BLaER1 treated with 17β-estradiol and CSF1 and Interleukin-3, amounts not matched to agents 10 nM and 100 nM (cell line): ENCODE data around the gene POU6F1.

Source experiments
- H3K27ac ChIP-seq, 11 experiments: shearing (Covaris generic); formaldehyde crosslinking; 2 replicates each; pipeline ENCODE4 v1.8.1; 2022
- H3K27me3 ChIP-seq, 11 experiments: shearing (Covaris generic); formaldehyde crosslinking; 2 replicates each; pipeline ENCODE4 v1.8.1; 2022
- H3K36me3 ChIP-seq, 11 experiments: shearing (Covaris generic); formaldehyde crosslinking; 2 replicates each; pipeline ENCODE4 v1.8.1; 2022
- H3K4me1 ChIP-seq, 10 experiments: shearing (Covaris generic); formaldehyde crosslinking; 2 replicates each; pipeline ENCODE4 v1.8.1; 2022
- H3K4me2 ChIP-seq, 11 experiments: shearing (Covaris generic); formaldehyde crosslinking; 2 replicates each; pipeline ENCODE4 v1.8.1; 2022
- H3K4me3 ChIP-seq, 10 experiments: shearing (Covaris generic); formaldehyde crosslinking; 2 replicates each; pipeline ENCODE4 v1.8.1; 2022
- H3K9ac ChIP-seq, 11 experiments: shearing (Covaris generic); formaldehyde crosslinking; 2 replicates each; pipeline ENCODE4 v1.8.1; 2022
- H3K9me3 ChIP-seq, 11 experiments: shearing (Covaris generic); formaldehyde crosslinking; replicated peaks in 1 of 11; 2 replicates each; pipeline ENCODE4 v1.8.1; 2022
- H4K20me1 ChIP-seq, 11 experiments: shearing (Covaris generic); formaldehyde crosslinking; 2 replicates each; pipeline ENCODE4 v1.8.1; 2022
- Cebpa-rat ChIP-seq, 11 experiments: shearing (Covaris generic); IDR thresholded peaks; 2 replicates each; pipeline ENCODE4 v1.8.1; 2022

The POU6F1 gene

DNA sequence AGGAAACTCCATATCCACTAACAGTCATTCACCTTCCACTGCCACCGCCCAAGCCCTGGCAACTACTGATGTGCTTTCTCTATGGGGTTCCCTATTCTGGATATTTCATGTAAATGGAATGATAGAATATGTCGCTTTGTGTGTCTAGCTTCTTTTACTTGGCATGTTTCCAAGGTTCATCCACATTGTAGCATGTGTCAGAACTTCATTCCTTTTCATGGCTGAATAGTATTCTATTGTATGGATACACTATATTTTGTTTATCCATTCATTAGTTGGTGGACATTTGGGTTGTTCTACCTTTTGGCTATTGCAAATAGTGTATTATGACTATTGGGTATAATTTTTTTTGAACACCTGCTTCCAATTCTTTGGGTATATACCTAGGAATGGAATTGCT is 8.6 kb downstream of the POU6F1 start:
- Histone ChIP-seq H3K4me1 (no peaks in the 10 kb centered on the region), H3K4me2 (no peak overlapping the region), H3K27me3 (no peaks in the 10 kb centered on the region), H3K9me3 (no peaks in the 10 kb centered on the region), H3K9ac (no peak overlapping the region), H4K20me1 (0 out of 22 replicates have a peak, but pooled peaks cover 0 to 2% (median 0%) of the 10 kb centered on the region in 11 experiments), H3K4me3 (no peak overlapping the region), H3K36me3 (no peaks in the 10 kb centered on the region), H3K27ac (no peak overlapping the region)
- TF ChIP-seq Cebpa-rat (IDR thresholded peaks at IDR 0.05) = no peak

- no peak for TF ChIP-seq Cebpa-rat (IDR thresholded peaks at IDR 0.05)
- Histone ChIP-seq H3K9ac (no peak overlapping the region), H3K4me1 (no peaks in the 10 kb centered on the region), H3K4me2 (no peak overlapping the region), H3K36me3 (no peaks in the 10 kb centered on the region), H3K4me3 (no peak overlapping the region), H3K27ac (no peak overlapping the region), H3K27me3 (no peaks in the 10 kb centered on the region), H3K9me3 (no peaks in the 10 kb centered on the region), H4K20me1 (0 out of 22 replicates have a peak, but pooled peaks cover 0 to 6% (median 0%) of the 10 kb centered on the region in 11 experiments)
Measured at GRCh38 chr12:51208016-51208660, 9.7 kb downstream of the POU6F1 start.

DNA sequence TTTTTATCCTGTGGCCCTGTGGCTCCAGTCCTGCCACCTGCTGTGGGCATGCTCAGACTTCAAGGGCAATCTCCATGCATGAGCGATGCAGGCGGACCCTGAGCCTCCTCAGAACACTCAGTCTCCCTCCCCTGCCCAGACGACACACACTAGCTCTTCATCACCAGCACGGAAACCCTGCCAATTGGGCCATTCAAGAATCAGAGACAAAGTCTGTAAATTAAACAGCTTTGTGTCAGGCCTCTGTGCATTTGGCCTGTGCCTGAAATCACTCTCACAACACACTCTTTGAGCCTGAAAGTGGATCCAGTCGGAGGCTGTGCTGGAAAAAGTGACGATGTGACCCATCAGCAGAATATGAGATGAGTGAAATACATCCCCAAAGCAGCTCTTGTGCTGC is 12.5 kb downstream of the POU6F1 start:
- Histone ChIP-seq H3K4me3 (no peak overlapping the region), H3K27me3 (no peaks in the 10 kb centered on the region), H3K9me3 (no peaks in the 10 kb centered on the region), H3K9ac (no peak overlapping the region), H3K36me3 (no peaks in the 10 kb centered on the region), H3K4me2 (no peak overlapping the region), H3K27ac (no peak overlapping the region), H3K4me1 (no peaks in the 10 kb centered on the region), H4K20me1 (0 out of 22 replicates have a peak, but pooled peaks cover 0 to 6% (median 0%) of the 10 kb centered on the region in 11 experiments)
- no peak for TF ChIP-seq Cebpa-rat (IDR thresholded peaks at IDR 0.05)

GRCh38 chr12:51202718-51203117 is 15.1 kb downstream of the POU6F1 start:
- H3K9ac ChIP-seq = no peak overlapping the region
- H3K36me3 ChIP-seq = no peaks in the 10 kb centered on the region
- 0 out of 22 replicates have a peak, but pooled peaks cover 0 to 6% (median 0%) of the 10 kb centered on the region in 11 experiments for H4K20me1 ChIP-seq
- no peak for TF ChIP-seq Cebpa-rat (IDR thresholded peaks at IDR 0.05)
- no peak overlapping the region for H3K4me2 ChIP-seq
- peaks cover 0 to 8% (median 0%) of the 10 kb centered on the region in 10 experiments; a peak in 2 of 20 replicates for H3K4me1 ChIP-seq
- no peak overlapping the region for H3K4me3 ChIP-seq
- no peaks in the 10 kb centered on the region for H3K9me3 ChIP-seq
- H3K27ac ChIP-seq = no peak overlapping the region
- no peaks in the 10 kb centered on the region for H3K27me3 ChIP-seq

GRCh38 chr12:51200806-51201205 is 17.1 kb downstream of the POU6F1 start:
- TF ChIP-seq Cebpa-rat (IDR thresholded peaks at IDR 0.05) = no peak
- H4K20me1 ChIP-seq = 0 out of 22 replicates have a peak, but pooled peaks cover 0 to 6% (median 0%) of the 10 kb centered on the region in 11 experiments
- no peak overlapping the region for H3K27ac ChIP-seq
- no peaks in the 10 kb centered on the region for H3K36me3 ChIP-seq
- no peak overlapping the region for H3K4me3 ChIP-seq
- H3K9me3 ChIP-seq = no peaks in the 10 kb centered on the region
- H3K27me3 ChIP-seq = no peaks in the 10 kb centered on the region
- no peak overlapping the region for H3K4me2 ChIP-seq
- peaks cover 0 to 8% (median 0%) of the 10 kb centered on the region in 10 experiments; a peak in 2 of 20 replicates for H3K4me1 ChIP-seq
- H3K9ac ChIP-seq = no peak overlapping the region

DNA sequence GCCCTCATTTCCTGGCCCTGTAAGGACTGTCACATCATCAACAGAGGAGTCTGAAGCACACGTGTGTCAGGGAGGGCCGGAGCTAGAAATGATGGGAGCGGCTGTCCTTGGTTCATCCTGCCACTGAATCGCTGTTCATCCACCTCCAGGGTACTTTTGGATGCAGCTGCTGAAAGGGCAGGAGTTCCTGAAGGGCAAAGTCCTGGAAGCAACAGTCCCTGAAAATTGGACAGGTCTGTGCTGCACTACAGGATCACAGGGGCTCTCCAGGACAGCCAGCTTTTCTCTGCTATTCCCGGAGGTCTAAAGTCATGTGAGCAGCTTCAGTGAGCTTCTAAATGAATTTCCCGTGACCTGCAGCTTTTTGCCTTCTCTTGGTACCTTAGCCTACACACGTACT is 17.7 kb downstream of the POU6F1 start:
- Histone ChIP-seq H3K27me3 (no peaks in the 10 kb centered on the region), H3K9ac (no peak overlapping the region), H3K36me3 (no peaks in the 10 kb centered on the region), H3K27ac (no peak overlapping the region), H4K20me1 (0 out of 22 replicates have a peak, but pooled peaks cover 0 to 6% (median 0%) of the 10 kb centered on the region in 11 experiments), H3K9me3 (no peaks in the 10 kb centered on the region), H3K4me1 (peaks cover 0 to 8% (median 0%) of the 10 kb centered on the region in 10 experiments; a peak in 2 of 20 replicates), H3K4me3 (no peak overlapping the region), H3K4me2 (no peak overlapping the region)
- no peak for TF ChIP-seq Cebpa-rat (IDR thresholded peaks at IDR 0.05)

- TF ChIP-seq Cebpa-rat (IDR thresholded peaks at IDR 0.05) = no peak
- Histone ChIP-seq H3K27ac (no peak overlapping the region), H3K9ac (no peak overlapping the region), H4K20me1 (0 out of 22 replicates have a peak, but pooled peaks cover 0 to 6% (median 0%) of the 10 kb centered on the region in 11 experiments), H3K4me2 (0 out of 22 replicates have a peak overlapping the region, but pooled peaks of 2 of the 11 experiments have one; percentile 6 to 23), H3K27me3 (no peaks in the 10 kb centered on the region), H3K4me3 (no peak overlapping the region), H3K4me1 (peaks cover 0 to 8% (median 0%) of the 10 kb centered on the region in 10 experiments; a peak in 2 of 20 replicates), H3K9me3 (no peaks in the 10 kb centered on the region), H3K36me3 (no peaks in the 10 kb centered on the region)
Measured at GRCh38 chr12:51199366-51199945, 18.4 kb downstream of the POU6F1 start.

DNA sequence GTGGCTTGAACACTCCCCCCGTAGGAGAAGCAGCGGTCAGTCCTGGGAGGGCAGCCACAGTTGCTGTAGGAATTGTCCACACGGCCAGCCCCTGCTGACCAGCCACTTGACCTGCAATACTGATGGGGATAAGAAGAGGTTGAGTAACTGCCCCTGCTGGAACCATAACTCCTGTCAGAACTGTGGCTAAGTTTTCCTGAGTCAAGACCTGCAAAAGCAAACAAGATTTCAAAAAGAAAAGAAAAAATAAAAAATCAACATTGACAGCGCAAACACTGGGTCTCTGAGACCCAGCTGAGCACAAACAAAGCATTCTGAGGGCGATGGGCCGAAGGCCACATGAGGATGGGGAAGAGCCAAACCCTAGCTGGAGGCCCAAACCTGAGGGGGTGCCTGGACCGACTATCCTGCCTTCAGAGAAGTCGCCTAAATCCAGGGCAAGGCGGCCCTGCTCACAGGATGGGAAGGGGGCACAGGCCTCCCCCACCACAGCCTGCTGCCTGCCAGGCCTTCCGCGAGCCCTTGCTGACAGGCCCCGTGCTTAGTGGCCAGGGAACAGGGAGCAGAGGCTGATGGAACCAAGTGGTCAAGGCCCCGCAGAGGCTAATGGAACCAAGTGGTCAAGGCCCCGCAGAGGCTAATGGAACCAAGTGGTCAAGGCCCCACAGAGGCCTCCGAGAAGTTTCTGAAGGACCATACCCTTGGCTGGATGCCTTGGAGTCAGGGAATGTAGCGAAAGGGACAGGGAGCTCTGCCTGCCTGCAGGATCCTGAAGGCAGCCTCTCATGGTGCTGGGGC is 19.1 kb downstream of the POU6F1 start:
- Histone ChIP-seq H4K20me1 (no peaks in the 10 kb centered on the region), H3K9ac (no peak overlapping the region), H3K9me3 (no peaks in the 10 kb centered on the region), H3K36me3 (no peaks in the 10 kb centered on the region), H3K27me3 (no peaks in the 10 kb centered on the region), H3K4me2 (0 out of 22 replicates have a peak overlapping the region, but pooled peaks of 2 of the 11 experiments have one; percentile 6 to 23), H3K4me1 (peaks cover 0 to 8% (median 0%) of the 10 kb centered on the region in 10 experiments; a peak in 2 of 20 replicates), H3K27ac (no peak overlapping the region), H3K4me3 (no peak overlapping the region)
- TF ChIP-seq Cebpa-rat (IDR thresholded peaks at IDR 0.05) = no peak
